A673 (cell line): Measurements from ENCODE around the gene PKN3. TPM values are rescaled to one million over a fixed set of nuclear protein-coding genes. Genes with fewer than 3 reads are reported as not detected.
A peak's percentile ranks its signal among the peaks of the same experiment; 100 is the strongest.
"Not testable (repeated sequence)": the region's sequence is repeated elsewhere in the genome, so short reads cannot be mapped to it uniquely, and the experiment has no call there.

Source experiments
- BruUV-seq: library from RNA; stranded (reverse); fragments of 400-500 nt; replicated peaks from 2 replicates; lab custom pipeline; 2021; lab: Mats Ljungman, UMichigan
- CTCF ChIA-PET: fragments of 300-600 bp; sonication (Branson Sonifier 250); formaldehyde crosslinking; loops from one replicate; lab custom pipeline; 2022; ENCODE audit warnings: antibody characterized with exemption; lab: Charles Lee
- POLR2A ChIA-PET: fragments of 300-600 bp; sonication (Branson Sonifier 250); formaldehyde crosslinking; loops from one replicate; lab custom pipeline; 2022; ENCODE audit warnings: antibody characterized with exemption; ENCODE audit not compliant: low non-redundant PET; lab: Charles Lee
- DNase-seq: peaks from one replicate; pipeline ENCODE4 v3.0.0-alpha.2; 2015; ENCODE audit warnings: low spot score
- H3K27ac ChIP-seq: fragments of 200-600 bp; sonication (generic); 2 replicates; pipeline ENCODE4 v1.5.1; 2016; ENCODE audit warnings: mixed run types, low read depth, mild to moderate bottlenecking, mixed read lengths, antibody characterized with exemption, low read length; ENCODE audit not compliant: poor library complexity, severe bottlenecking
- H3K27me3 ChIP-seq: fragments of 200-600 bp; sonication (generic); replicated peaks from 2 replicates; pipeline ENCODE4 v1.6.1; 2017; ENCODE audit warnings: mixed run types, low read depth, mild to moderate bottlenecking, mixed read lengths, antibody characterized with exemption, low read length; ENCODE audit not compliant: insufficient read depth, poor library complexity
- H3K36me3 ChIP-seq: fragments of 200-600 bp; sonication (generic); 2 replicates; pipeline ENCODE4 v1.6.1; 2016; ENCODE audit warnings: mixed run types, mild to moderate bottlenecking, mixed read lengths, antibody characterized with exemption, low read length; ENCODE audit not compliant: insufficient read depth, poor library complexity, severe bottlenecking
- H3K4me1 ChIP-seq: fragments of 200-600 bp; sonication (generic); 2 replicates; pipeline ENCODE4 v1.6.1; 2017; ENCODE audit warnings: mixed run types, mild to moderate bottlenecking, mixed read lengths, antibody characterized with exemption, low read length; ENCODE audit not compliant: insufficient read depth, poor library complexity, severe bottlenecking
- H3K4me3 ChIP-seq: fragments of 200-600 bp; sonication (generic); 2 replicates; pipeline ENCODE4 v1.5.1; 2016; ENCODE audit warnings: low read depth, mixed run types, mild to moderate bottlenecking, mixed read lengths, low read length; ENCODE audit not compliant: poor library complexity, severe bottlenecking
- H3K9me3 ChIP-seq: fragments of 200-600 bp; sonication (generic); 2 replicates; pipeline ENCODE4 v1.6.1; 2016; ENCODE audit warnings: mixed run types, low read depth, mild to moderate bottlenecking, mixed read lengths, antibody characterized with exemption, low read length; ENCODE audit not compliant: poor library complexity, severe bottlenecking
- EZH2 ChIP-seq: fragments of 200-600 bp; sonication (generic); IDR thresholded peaks from 2 replicates; pipeline ENCODE4 v1.6.1; 2017; ENCODE audit warnings: borderline replicate concordance, low read depth, mild to moderate bottlenecking, mixed read lengths, antibody characterized with exemption, low read length; ENCODE audit not compliant: poor library complexity, severe bottlenecking
- intact Hi-C: fragments of 100-400 bp; cut with micrococcal nuclease; formaldehyde crosslinking; loops from one replicate; pipeline ENCODE4 v1.10.0; 2022; ENCODE audit not compliant: unreplicated experiment
- total RNA-seq: library from RNA; stranded (reverse); gene quantifications from 2 replicates; pipeline ENCODE4 v1.2.3, GENCODE V29; 2021
- TF ChIP-seq, protein P1 (sequence below): fragments of 300-800, 200-600 bp; sonication (generic); conservative IDR thresholded peaks from 2 replicates; pipeline ENCODE4 v1.5.1; 2017; ENCODE audit warnings: low read depth, mild to moderate bottlenecking, antibody characterized with exemption, low read length, moderate library complexity, mixed read lengths

Gene PKN3
- total RNA-seq, 1 experiment from 2014 or later: 12.3 TPM

DNA sequence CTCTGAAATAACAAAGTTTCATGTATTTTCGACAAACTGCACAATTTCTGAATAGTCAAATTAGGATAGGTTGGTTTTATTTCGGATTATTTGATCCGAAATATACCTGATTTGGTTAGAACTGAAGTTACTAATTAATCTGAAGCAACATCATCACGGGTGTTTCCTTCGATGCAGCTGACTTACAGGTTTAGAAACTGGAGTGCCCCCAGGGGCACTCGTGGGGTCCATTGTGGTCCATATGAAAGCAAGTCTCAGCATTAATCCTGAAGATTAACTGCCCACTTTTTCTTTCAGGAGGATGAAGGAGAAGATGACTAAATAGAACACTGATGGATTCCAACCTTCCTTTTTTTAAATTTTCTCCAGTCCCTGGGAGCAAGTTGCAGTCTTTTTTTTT lies 8.0 kb upstream of the PKN3 start:
- TF ChIP-seq EZH2: no peak
- TF ChIP-seq, protein P1, sequence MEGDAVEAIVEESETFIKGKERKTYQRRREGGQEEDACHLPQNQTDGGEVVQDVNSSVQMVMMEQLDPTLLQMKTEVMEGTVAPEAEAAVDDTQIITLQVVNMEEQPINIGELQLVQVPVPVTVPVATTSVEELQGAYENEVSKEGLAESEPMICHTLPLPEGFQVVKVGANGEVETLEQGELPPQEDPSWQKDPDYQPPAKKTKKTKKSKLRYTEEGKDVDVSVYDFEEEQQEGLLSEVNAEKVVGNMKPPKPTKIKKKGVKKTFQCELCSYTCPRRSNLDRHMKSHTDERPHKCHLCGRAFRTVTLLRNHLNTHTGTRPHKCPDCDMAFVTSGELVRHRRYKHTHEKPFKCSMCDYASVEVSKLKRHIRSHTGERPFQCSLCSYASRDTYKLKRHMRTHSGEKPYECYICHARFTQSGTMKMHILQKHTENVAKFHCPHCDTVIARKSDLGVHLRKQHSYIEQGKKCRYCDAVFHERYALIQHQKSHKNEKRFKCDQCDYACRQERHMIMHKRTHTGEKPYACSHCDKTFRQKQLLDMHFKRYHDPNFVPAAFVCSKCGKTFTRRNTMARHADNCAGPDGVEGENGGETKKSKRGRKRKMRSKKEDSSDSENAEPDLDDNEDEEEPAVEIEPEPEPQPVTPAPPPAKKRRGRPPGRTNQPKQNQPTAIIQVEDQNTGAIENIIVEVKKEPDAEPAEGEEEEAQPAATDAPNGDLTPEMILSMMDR: no peak
- Histone ChIP-seq H3K36me3 (peaks cover 59% of the 10 kb centered on the region), H3K4me1 (peaks cover 8% of the 10 kb centered on the region), H3K27ac (no peak overlapping the region), H3K27me3 (no peaks in the 10 kb centered on the region), H3K4me3 (no peak overlapping the region), H3K9me3 (no peaks in the 10 kb centered on the region)
- DNase-seq: no peak
- intact Hi-C loops: no loop called here
- no TSS peak for BruUV-seq
- ChIA-PET POLR2A (interaction anchor here (0.7 kb wide), 1 partner anchor 17 kb away, joined by 18 read pairs; no protein-coding TSS in a partner anchor), CTCF (no interaction called here)

DNA sequence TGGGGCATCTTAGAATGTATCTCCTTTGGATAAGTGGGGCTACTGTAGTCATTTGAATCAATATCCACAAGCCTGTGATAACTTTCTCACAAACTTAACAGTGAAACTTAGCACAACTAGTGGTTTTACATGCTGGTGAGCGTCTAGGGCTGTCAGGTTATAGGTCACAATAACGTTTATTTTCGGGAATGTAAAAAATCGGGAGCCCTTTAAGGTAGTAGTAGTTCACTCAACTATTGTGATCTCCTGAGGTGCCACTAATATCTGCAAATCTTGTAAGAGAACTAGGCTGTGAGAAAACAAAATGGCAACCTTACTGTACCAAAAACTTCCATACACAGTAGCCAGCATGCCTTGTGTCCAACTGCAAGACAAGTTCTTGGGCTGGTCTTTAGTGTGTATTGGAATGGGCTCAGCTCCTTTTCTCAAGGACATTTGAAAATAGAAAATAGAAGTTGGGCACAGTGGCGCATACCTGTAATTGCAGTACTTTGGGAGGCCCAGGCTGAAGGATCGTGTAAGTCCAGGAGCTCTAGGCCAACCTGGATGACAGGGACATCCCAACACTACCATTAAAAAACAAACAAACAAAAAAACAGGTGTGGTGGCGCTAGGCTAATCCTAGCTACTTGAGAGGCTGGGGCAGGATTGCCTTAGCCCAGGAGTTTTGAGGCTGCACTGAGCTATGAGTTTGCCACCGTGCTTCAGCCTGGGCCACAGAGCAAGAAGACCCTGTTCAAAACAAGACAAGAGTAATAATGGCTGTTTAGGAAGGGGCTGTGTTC lies 5.2 kb upstream of the PKN3 start:
- peak overlapping the region; percentile 46 for H3K27ac ChIP-seq
- no TSS peak for BruUV-seq
- H3K4me3 ChIP-seq: no peak overlapping the region
- H3K36me3 ChIP-seq: peaks cover 46% of the 10 kb centered on the region
- H3K27me3 ChIP-seq: no peaks in the 10 kb centered on the region
- ChIA-PET POLR2A (interaction anchor here (0.5 to 0.6 kb wide), 2 partner anchors 7 to 11 kb away, joined by 3 to 7 read pairs; no protein-coding TSS in a partner anchor), CTCF (no interaction called here)
- no peaks in the 10 kb centered on the region for H3K4me1 ChIP-seq
- intact Hi-C loops: no loop called here
- no peak for TF ChIP-seq EZH2
- TF ChIP-seq, protein P1: no peak
- H3K9me3 ChIP-seq: no peaks in the 10 kb centered on the region
- DNase-seq: no peak

DNA sequence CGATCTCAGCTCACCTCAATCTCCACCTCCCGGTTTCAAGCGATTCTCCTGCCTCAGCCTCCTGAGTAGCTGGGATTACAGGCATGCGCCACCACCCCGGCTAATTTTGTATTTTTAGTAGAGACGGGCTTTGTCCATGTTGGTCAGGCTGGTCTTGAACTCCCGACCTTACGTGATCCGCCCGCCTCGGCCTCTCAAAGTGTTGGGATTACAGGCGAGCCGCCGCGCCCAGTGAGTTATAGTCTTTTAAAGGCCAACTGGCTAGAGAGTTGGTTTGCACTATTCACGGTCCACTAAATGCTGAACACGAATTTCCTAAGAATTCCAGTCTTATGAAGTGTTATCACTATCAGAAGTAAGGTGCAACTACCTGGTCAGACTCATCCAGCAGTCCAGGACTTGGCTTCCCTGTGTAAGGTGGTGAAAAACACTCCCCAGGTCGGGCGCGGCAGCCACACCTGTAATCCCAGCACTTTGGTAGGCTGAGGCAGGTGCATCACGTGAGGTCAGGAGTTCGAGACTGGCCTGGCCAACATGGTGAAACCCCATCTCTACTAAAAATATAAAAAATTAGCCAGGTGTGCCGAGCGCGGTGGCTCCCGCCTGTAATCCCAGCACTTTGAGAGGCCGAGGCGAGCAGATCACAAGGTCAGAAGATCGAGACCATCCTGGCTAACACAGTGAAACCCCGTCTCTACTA lies 3.1 kb upstream of the PKN3 start:
- H3K9me3 ChIP-seq, BruUV-seq, CTCF ChIA-PET, DNase-seq, H3K27me3 ChIP-seq, H3K4me3 ChIP-seq, intact Hi-C loops, H3K27ac ChIP-seq, H3K4me1 ChIP-seq: not testable (repeated sequence)
- peaks cover 24% of the 10 kb centered on the region for H3K36me3 ChIP-seq
- POLR2A ChIA-PET: interaction anchor here (0.6 kb wide), 1 partner anchor 482 kb away, joined by 9 read pairs; no protein-coding TSS in a partner anchor
